Tibial nerve (tissue), 4 donors: ENCODE data around the gene ATP6V0E2. TPM values are rescaled to one million over a fixed set of nuclear protein-coding genes. Genes with fewer than 3 reads are reported as not detected.

Experiments
- DNase-seq, 2 donors: peaks; one replicate each; pipeline ENCODE4 v3.0.0-alpha.2; 2019; ENCODE audit warnings: low spot score in 2 of 2
- H3K27ac ChIP-seq, 4 donors: fragments of 200-600 bp; sonication (generic) in 3 of 4; one replicate each; pipeline ENCODE4 v1.5.1; 2017 to 2019; ENCODE audit warnings: mild to moderate bottlenecking in 1 of 4
- H3K27me3 ChIP-seq, 2 donors: fragments of 200-600 bp; sonication (generic) in 1 of 2; one replicate each; pipeline versions ENCODE4 v1.5.1 to v1.6.0; 2017 to 2019
- H3K36me3 ChIP-seq, 3 donors: fragments of 200-600 bp; sonication (generic); one replicate each; pipeline ENCODE4 v1.5.1; 2018 to 2019
- H3K4me1 ChIP-seq, 4 donors: fragments of 200-600 bp; sonication (generic) in 3 of 4; one replicate each; pipeline ENCODE4 v1.5.1; 2017 to 2019
- H3K4me3 ChIP-seq, 4 donors: fragments of 200-600 bp; sonication (generic) in 3 of 4; one replicate each; pipeline ENCODE4 v1.5.1; 2017 to 2019; ENCODE audit warnings: mild to moderate bottlenecking in 1 of 4, moderate library complexity in 1 of 4
- H3K9me3 ChIP-seq, 4 donors: fragments of 200-600 bp; sonication (generic) in 3 of 4; one replicate each; pipeline ENCODE4 v1.5.1; 2017 to 2019
- EP300 ChIP-seq, 2 donors: sonication (generic); formaldehyde crosslinking; IDR thresholded peaks; one replicate each; pipeline ENCODE4 v1.6.1; 2017; ENCODE audit warnings: antibody characterized with exemption in 2 of 2, mild to moderate bottlenecking in 1 of 2
- POLR2A ChIP-seq, 2 donors: fragments of 450-650 bp; IDR thresholded peaks; one replicate each; pipeline ENCODE4 v1.6.1; 2017; ENCODE audit warnings: antibody characterized with exemption in 2 of 2, mild to moderate bottlenecking in 2 of 2, moderate library complexity in 2 of 2
- WGBS, 2 donors: methylation state at CpG; one replicate each; pipeline ENCODE4 v1.1.5; 2018; 5-methylcytosine and 5-hydroxymethylcytosine counted together
- total RNA-seq, 4 donors: library from RNA; depleted of rRNA; stranded (reverse); fragments of >200 nt; gene quantifications; one replicate each; pipeline ENCODE4 v1.1.0, GENCODE V29; 2016
- TF ChIP-seq, protein P1 (sequence below), 5 experiments: fragments of 200-600 bp in 3 of 5; fragments of 450-650 bp in 2 of 5; sonication (generic) in 3 of 5; IDR thresholded peaks; one replicate each; pipeline ENCODE4 v1.5.1; 2016 to 2019; ENCODE audit warnings: antibody characterized with exemption in 5 of 5, mild to moderate bottlenecking in 3 of 5, moderate library complexity in 2 of 5

Gene ATP6V0E2
- total RNA-seq, 4 donors from 2014 or later = 28.7 to 49.5 (median 38.1) TPM

DNA sequence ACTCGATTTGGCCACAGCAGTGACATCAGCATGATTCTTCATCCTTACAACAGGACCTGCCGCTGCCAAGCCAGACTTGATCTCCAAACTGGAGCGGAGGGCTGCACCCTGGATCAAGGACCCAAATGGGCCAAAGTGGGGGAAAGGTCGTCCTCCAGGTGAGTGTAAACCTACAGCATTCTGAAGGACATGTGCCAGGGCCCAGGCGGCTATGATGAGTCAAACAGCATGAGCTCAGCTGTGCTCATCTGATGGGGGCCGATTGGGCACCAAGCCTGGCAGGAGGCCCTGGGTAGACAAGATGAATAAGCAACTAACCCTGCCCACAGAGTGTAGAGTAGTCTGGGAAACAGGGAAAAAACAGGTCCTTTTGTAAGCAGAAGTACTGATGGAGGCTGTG is 14.4 kb upstream of the ATP6V0E2 start:
- H3K4me3 ChIP-seq = no peak overlapping the region
- no peaks in the 10 kb centered on the region for H3K9me3 ChIP-seq
- peaks cover 0 to 17% (median 0%) of the 10 kb centered on the region in 4 donors for H3K4me1 ChIP-seq
- TF ChIP-seq, protein P1, sequence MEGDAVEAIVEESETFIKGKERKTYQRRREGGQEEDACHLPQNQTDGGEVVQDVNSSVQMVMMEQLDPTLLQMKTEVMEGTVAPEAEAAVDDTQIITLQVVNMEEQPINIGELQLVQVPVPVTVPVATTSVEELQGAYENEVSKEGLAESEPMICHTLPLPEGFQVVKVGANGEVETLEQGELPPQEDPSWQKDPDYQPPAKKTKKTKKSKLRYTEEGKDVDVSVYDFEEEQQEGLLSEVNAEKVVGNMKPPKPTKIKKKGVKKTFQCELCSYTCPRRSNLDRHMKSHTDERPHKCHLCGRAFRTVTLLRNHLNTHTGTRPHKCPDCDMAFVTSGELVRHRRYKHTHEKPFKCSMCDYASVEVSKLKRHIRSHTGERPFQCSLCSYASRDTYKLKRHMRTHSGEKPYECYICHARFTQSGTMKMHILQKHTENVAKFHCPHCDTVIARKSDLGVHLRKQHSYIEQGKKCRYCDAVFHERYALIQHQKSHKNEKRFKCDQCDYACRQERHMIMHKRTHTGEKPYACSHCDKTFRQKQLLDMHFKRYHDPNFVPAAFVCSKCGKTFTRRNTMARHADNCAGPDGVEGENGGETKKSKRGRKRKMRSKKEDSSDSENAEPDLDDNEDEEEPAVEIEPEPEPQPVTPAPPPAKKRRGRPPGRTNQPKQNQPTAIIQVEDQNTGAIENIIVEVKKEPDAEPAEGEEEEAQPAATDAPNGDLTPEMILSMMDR (IDR thresholded peaks at IDR 0.05) = no peak
- TF ChIP-seq EP300 (IDR thresholded peaks at IDR 0.05) = no peak
- TF ChIP-seq POLR2A (IDR thresholded peaks at IDR 0.05) = no peak
- H3K36me3 ChIP-seq = peaks cover 0 to 78% (median 7%) of the 10 kb centered on the region in 3 donors
- H3K27ac ChIP-seq = no peak overlapping the region
- no peaks in the 10 kb centered on the region for H3K27me3 ChIP-seq
- 84 to 90% methylated on average over 5 to 6 of the region's 6 CpGs for WGBS, 2 donors
- no peak for DNase-seq

DNA sequence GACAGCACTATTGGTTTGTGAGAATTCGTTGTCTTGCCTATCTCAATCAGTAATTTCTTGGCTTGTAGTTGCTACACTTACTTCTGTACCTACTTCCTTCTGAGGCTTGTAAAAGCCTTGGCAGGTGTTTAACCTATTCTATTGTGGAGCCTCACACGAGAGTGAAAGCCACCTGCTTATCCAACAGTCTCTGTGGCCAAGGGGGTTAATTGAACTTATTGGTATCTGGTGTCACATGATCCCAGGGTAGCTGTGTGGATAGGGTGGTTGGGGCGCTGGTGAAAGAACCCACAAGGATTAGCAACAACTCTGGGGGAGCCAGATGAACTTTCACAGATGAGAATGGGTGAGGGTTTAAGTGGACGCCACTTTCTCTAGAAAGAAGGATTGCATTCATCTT is 13.9 kb upstream of the ATP6V0E2 start:
- Histone ChIP-seq H3K9me3 (no peaks in the 10 kb centered on the region), H3K4me1 (peaks cover 0 to 12% (median 0%) of the 10 kb centered on the region in 4 donors), H3K27ac (no peak overlapping the region), H3K4me3 (no peak overlapping the region), H3K27me3 (no peaks in the 10 kb centered on the region), H3K36me3 (peaks cover 0 to 83% (median 7%) of the 10 kb centered on the region in 3 donors)
- 90 to 93% methylated on average over 4 of the region's 4 CpGs for WGBS, 2 donors
- TF ChIP-seq, protein P1 (IDR thresholded peaks at IDR 0.05) = no peak
- TF ChIP-seq POLR2A (IDR thresholded peaks at IDR 0.05) = no peak
- TF ChIP-seq EP300 (IDR thresholded peaks at IDR 0.05) = no peak
- no peak for DNase-seq

DNA sequence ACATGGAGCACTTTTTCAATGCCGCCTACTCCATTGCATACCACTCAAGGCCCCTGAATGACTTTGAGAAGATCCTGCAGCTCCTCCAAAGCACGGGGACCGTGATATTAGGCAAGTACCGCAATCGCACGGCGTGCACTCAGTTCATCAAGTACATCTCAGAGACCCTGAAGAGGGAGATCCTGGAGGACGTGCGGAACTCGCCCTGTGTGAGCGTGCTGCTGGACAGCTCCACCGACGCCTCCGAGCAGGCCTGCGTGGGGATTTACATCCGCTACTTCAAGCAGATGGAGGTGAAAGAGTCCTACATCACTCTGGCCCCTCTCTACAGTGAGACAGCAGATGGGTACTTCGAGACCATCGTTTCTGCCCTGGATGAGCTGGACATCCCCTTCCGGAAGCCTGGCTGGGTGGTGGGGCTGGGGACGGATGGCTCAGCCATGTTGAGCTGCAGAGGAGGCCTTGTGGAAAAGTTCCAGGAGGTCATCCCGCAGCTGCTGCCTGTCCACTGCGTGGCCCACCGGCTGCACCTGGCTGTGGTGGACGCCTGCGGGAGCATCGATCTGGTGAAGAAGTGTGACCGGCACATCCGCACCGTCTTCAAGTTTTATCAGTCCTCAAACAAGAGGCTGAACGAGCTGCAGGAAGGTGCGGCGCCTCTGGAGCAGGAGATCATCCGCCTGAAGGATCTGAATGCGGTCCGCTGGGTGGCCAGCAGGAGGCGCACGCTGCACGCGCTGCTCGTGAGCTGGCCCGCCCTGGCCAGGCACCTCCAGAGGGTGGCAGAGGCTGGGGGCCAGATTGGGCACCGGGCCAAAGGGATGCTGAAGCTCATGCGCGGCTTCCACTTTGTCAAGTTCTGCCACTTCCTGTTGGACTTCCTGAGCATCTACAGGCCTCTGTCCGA is 12.7 kb upstream of the ATP6V0E2 start:
- TF ChIP-seq, protein P1 (IDR thresholded peaks at IDR 0.05) = peak in 3 of 5 experiments; percentile 25 to 51 (median 33)
- no peak for TF ChIP-seq EP300 (IDR thresholded peaks at IDR 0.05)
- H3K4me1 ChIP-seq = peaks cover 0 to 2% (median 0%) of the 10 kb centered on the region in 4 donors
- H3K4me3 ChIP-seq = no peak overlapping the region
- H3K27me3 ChIP-seq = no peaks in the 10 kb centered on the region
- WGBS, 2 donors = 73 to 75% methylated on average over 45 of the region's 45 CpGs
- H3K36me3 ChIP-seq = peaks cover 0 to 91% (median 7%) of the 10 kb centered on the region in 3 donors
- DNase-seq = no peak
- no peaks in the 10 kb centered on the region for H3K9me3 ChIP-seq
- no peak overlapping the region for H3K27ac ChIP-seq

DNA sequence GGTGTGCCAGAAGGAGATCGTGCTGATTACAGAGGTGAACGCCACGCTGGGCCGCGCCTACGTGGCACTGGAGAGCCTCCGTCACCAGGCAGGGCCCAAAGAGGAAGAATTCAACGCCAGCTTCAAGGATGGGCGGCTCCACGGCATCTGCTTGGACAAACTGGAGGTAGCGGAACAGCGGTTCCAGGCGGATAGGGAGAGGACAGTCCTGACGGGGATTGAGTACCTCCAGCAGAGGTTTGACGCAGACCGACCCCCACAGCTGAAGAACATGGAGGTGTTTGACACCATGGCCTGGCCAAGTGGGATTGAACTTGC is 12.1 kb upstream of the ATP6V0E2 start:
- H3K27ac ChIP-seq = no peak overlapping the region
- TF ChIP-seq POLR2A (IDR thresholded peaks at IDR 0.05) (no peak), EP300 (IDR thresholded peaks at IDR 0.05) (no peak)
- TF ChIP-seq, protein P1 (IDR thresholded peaks at IDR 0.05) = no peak
- no peak overlapping the region for H3K4me3 ChIP-seq
- peaks cover 0 to 91% (median 7%) of the 10 kb centered on the region in 3 donors for H3K36me3 ChIP-seq
- DNase-seq = no peak
- H3K9me3 ChIP-seq = no peaks in the 10 kb centered on the region
- H3K27me3 ChIP-seq = no peaks in the 10 kb centered on the region
- 95% methylated on average over 16 of the region's 16 CpGs for WGBS, 2 donors
- no peaks in the 10 kb centered on the region for H3K4me1 ChIP-seq

DNA sequence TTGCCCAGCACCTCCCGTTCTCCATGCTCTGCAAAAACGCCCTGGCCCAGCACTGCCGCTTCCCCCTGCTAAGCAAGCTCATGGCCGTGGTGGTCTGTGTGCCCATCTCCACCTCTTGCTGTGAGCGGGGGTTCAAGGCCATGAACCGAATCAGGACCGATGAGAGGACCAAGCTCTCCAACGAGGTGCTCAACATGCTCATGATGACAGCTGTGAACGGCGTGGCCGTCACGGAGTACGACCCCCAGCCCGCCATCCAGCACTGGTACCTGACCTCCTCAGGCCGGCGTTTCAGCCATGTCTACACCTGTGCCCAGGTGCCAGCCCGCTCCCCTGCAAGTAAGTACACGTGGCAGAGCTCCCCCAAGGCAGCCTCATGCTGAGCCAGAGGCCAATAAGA is 11.6 kb upstream of the ATP6V0E2 start:
- H3K27ac ChIP-seq = no peak overlapping the region
- H3K4me1 ChIP-seq = no peaks in the 10 kb centered on the region
- TF ChIP-seq POLR2A (IDR thresholded peaks at IDR 0.05) = no peak
- TF ChIP-seq, protein P1 (IDR thresholded peaks at IDR 0.05) = no peak
- TF ChIP-seq EP300 (IDR thresholded peaks at IDR 0.05) = no peak
- no peaks in the 10 kb centered on the region for H3K27me3 ChIP-seq
- no peak for DNase-seq
- H3K9me3 ChIP-seq = no peaks in the 10 kb centered on the region
- peaks cover 0 to 94% (median 7%) of the 10 kb centered on the region in 3 donors for H3K36me3 ChIP-seq
- H3K4me3 ChIP-seq = no peak overlapping the region
- 86 to 93% methylated on average over 16 to 18 of the region's 18 CpGs for WGBS, 2 donors
